SIG-M5 treated with dmso at 0.1 percent for 504 hours (cell line): Measurements from ENCODE around the gene CYTIP.
"Not testable (repeated sequence)": the region's sequence is repeated elsewhere in the genome, so short reads cannot be mapped to it uniquely, and the experiment has no call there.

Experiments
- DNase-seq: peaks from one replicate; lab custom pipeline; 2025; ENCODE audit not compliant: unreplicated experiment; lab: John Stamatoyannopoulos, UW

Gene CYTIP

GRCh38 chr2:157427003-157427921 is 16.6 kb downstream of the CYTIP start:
- no peak for DNase-seq

- no peak for DNase-seq
Observed at GRCh38 chr2:157426477-157426994, 17.4 kb downstream of the CYTIP start.

- no peak for DNase-seq
Observed at GRCh38 chr2:157424374-157424773, 19.5 kb downstream of the CYTIP start.

- no peak for DNase-seq
Observed at GRCh38 chr2:157421964-157422363, 21.9 kb downstream of the CYTIP start.

- DNase-seq: no peak
Observed at GRCh38 chr2:157421331-157421944, 22.5 kb downstream of the CYTIP start.

GRCh38 chr2:157420771-157421323 is 23.0 kb downstream of the CYTIP start:
- DNase-seq: peak; percentile 98

GRCh38 chr2:157419031-157419575 is 24.8 kb downstream of the CYTIP start:
- DNase-seq: no peak

GRCh38 chr2:157418239-157418641 is 25.6 kb downstream of the CYTIP start:
- DNase-seq: peak; percentile 44

- DNase-seq: no peak
Observed at GRCh38 chr2:157415591-157416101, 28.2 kb downstream of the CYTIP start.

GRCh38 chr2:157414050-157414449 is 29.8 kb downstream of the CYTIP start:
- no peak for DNase-seq

GRCh38 chr2:157413326-157414035 is 30.4 kb downstream of the CYTIP start:
- DNase-seq: no peak

GRCh38 chr2:157411624-157412336 is 32.1 kb downstream of the CYTIP start:
- DNase-seq: no peak

GRCh38 chr2:157405398-157405797 is 38.5 kb downstream of the CYTIP start:
- not testable (repeated sequence) for DNase-seq

- no peak for DNase-seq
Observed at GRCh38 chr2:157404363-157404762, 39.5 kb downstream of the CYTIP start.

GRCh38 chr2:157402801-157403485 is 40.9 kb downstream of the CYTIP start:
- not testable (repeated sequence) for DNase-seq

- no peak for DNase-seq
Observed at GRCh38 chr2:157395811-157396210, 48.1 kb downstream of the CYTIP start.

GRCh38 chr2:157394928-157395327 is 49.0 kb downstream of the CYTIP start:
- DNase-seq: no peak

- no peak for DNase-seq
Observed at GRCh38 chr2:157393348-157393747, 50.5 kb downstream of the CYTIP start.

GRCh38 chr2:157388827-157389226 is 55.1 kb downstream of the CYTIP start:
- no peak for DNase-seq
